ENCODE data around the gene DSG4. TPM values are rescaled to one million over a fixed set of nuclear protein-coding genes. Genes with fewer than 3 reads are reported as not detected.

DSG4 gene
- total RNA-seq, 3 donors from 2014 or later, result not detected

DNA sequence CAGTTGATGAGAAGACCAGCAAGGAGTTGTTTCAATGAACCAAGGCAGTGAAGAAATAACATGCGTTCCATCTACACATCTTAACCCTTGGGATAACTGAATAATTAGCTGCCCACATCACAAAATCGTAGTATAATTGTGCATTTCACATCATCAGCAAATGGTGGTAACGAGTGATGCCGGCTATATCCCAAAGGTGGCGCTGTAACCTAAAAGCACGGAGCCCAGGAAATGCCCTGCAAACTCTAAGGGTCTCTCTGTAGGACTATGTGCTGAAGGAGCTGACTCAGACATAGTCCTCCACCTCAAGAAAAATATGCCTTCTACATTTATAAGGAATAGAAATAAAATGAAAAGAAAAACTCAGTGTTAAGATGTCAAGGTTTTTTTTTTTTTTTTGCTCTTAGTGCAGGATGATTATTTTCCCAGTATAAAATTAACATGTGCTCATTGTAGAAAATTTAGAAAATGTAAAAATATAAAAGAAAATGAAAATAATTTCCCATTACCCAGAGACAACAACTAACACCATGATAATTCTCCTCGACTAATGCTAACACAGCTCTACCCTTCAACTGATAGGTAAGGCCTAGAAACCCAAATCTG lies 47.9 kb downstream of the DSG4 start:
- no peak for DNase-seq
- Mint-ChIP-seq H3K4me3 (no peak overlapping the region), H3K9me3 (peaks cover 3% of the 10 kb centered on the region), H3K4me1 (ENCODE audit: low read depth) (no peaks in the 10 kb centered on the region), H3K27me3 (ENCODE audit: low read depth) (no peaks in the 10 kb centered on the region), H3K36me3 (ENCODE audit: insufficient read depth) (no peaks in the 10 kb centered on the region)
- no peak for ATAC-seq

DNA sequence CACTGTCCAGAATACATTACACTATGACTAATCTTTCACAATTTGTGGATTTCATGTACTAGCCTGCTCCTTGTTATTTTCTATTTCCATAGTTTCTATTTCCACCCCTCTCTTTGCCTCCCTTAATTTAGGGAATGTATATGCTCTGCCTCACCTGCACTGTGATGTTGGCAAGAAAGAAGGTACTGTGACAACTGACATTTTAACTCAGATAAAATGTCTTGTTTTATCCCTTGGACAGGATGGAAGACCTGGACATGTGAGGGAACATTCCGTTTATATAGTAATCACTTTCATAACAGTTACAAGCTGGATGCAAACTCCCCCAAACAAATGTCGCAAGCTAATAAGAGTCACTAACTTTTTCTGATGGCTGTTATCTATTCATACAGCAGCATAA lies 49.4 kb downstream of the DSG4 start:
- no peak for ATAC-seq
- peaks cover 3% of the 10 kb centered on the region for H3K9me3 Mint-ChIP-seq
- H3K27me3 Mint-ChIP-seq (ENCODE audit: low read depth), result no peaks in the 10 kb centered on the region

DNA sequence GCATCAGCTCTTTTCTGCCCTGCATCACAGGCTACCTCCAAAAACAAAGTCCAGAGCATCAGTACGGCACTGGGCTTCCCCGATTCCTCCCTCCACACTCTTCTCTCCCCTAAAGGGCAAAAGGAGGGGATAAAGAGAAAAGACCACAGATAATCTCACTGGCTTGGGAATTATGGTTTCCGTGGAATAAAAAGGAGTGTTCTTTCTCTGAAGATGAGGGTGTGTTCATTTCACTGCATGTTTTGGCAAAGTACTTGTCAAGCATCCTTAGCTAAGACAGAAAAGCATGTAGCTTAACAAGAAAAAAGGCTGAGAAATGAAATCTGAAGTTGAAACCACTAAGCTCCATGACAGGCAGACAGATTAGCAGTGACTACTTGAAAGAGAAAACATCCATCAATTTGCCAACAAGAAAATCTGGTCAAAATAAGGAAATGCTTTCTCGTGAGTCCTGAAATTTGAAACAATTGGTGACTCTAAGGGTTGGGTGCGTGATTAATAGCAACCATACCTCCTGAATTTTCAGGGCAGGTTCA lies 50.4 kb downstream of the DSG4 start:
- ATAC-seq (no peak), DNase-seq (no peak)
- H3K4me1 Mint-ChIP-seq (ENCODE audit: low read depth), result no peaks in the 10 kb centered on the region
- peaks cover 5% of the 10 kb centered on the region for H3K9me3 Mint-ChIP-seq
- H3K4me3 Mint-ChIP-seq, result no peak overlapping the region
- H3K27me3 Mint-ChIP-seq (ENCODE audit: low read depth), result no peaks in the 10 kb centered on the region
- H3K36me3 Mint-ChIP-seq (ENCODE audit: insufficient read depth), result no peaks in the 10 kb centered on the region

More for the DNA sequence above, 49.4 kb downstream of the DSG4 start:
- Mint-ChIP-seq H3K36me3 (ENCODE audit: insufficient read depth) (no peaks in the 10 kb centered on the region), H3K4me1 (ENCODE audit: low read depth) (no peaks in the 10 kb centered on the region), H3K4me3 (no peak overlapping the region)
- DNase-seq, result no peak

- no peaks in the 10 kb centered on the region for H3K36me3 Mint-ChIP-seq (ENCODE audit: insufficient read depth)
- H3K27me3 Mint-ChIP-seq (ENCODE audit: low read depth), result no peaks in the 10 kb centered on the region
- peaks cover 7% of the 10 kb centered on the region for H3K9me3 Mint-ChIP-seq
- no peak overlapping the region for H3K4me3 Mint-ChIP-seq
- no peaks in the 10 kb centered on the region for H3K4me1 Mint-ChIP-seq (ENCODE audit: low read depth)
- no peak for DNase-seq
- ATAC-seq, result no peak
Measured at GRCh38 chr18:31428211-31428610, 51.6 kb downstream of the DSG4 start.

DNA sequence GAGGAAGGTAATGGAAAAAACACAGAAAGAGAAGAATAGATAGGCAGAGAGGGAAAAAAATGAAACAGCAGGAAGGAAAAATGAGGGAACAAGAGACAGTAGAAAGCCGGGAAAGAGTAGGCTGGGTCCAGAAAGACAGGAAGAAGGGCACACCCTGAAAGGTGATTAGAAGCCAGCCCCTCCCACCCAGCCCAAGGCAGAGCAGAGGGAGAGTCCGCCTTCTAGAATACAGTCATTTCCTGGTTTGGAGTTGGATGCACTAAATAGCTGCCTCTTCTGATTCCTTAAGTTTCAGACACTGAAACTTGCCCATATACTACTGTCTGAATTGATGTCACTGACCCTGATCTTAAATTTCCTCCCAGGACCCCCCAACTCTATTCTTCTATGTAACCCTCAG lies 53.0 kb downstream of the DSG4 start:
- no peaks in the 10 kb centered on the region for H3K4me1 Mint-ChIP-seq (ENCODE audit: low read depth)
- no peaks in the 10 kb centered on the region for H3K27me3 Mint-ChIP-seq (ENCODE audit: low read depth)
- ATAC-seq, result no peak
- H3K36me3 Mint-ChIP-seq (ENCODE audit: insufficient read depth), result no peaks in the 10 kb centered on the region
- peaks cover 7% of the 10 kb centered on the region for H3K9me3 Mint-ChIP-seq
- DNase-seq, result no peak
- no peak overlapping the region for H3K4me3 Mint-ChIP-seq

- Mint-ChIP-seq H3K27me3 (ENCODE audit: low read depth) (no peaks in the 10 kb centered on the region), H3K36me3 (ENCODE audit: insufficient read depth) (no peaks in the 10 kb centered on the region), H3K4me3 (no peak overlapping the region), H3K9me3 (peaks cover 7% of the 10 kb centered on the region), H3K4me1 (ENCODE audit: low read depth) (no peaks in the 10 kb centered on the region)
- ATAC-seq, result no peak
- no peak for DNase-seq
Measured at GRCh38 chr18:31430072-31430471, 53.5 kb downstream of the DSG4 start.

GRCh38 chr18:31430554-31430953 lies 54.0 kb downstream of the DSG4 start:
- Mint-ChIP-seq H3K9me3 (peaks cover 7% of the 10 kb centered on the region), H3K27me3 (ENCODE audit: low read depth) (no peaks in the 10 kb centered on the region), H3K4me1 (ENCODE audit: low read depth) (no peaks in the 10 kb centered on the region), H3K4me3 (no peak overlapping the region), H3K36me3 (ENCODE audit: insufficient read depth) (no peaks in the 10 kb centered on the region)
- DNase-seq (no peak), ATAC-seq (no peak)

GRCh38 chr18:31432316-31432715 lies 55.7 kb downstream of the DSG4 start:
- Mint-ChIP-seq H3K27me3 (ENCODE audit: low read depth) (no peaks in the 10 kb centered on the region), H3K36me3 (ENCODE audit: insufficient read depth) (no peaks in the 10 kb centered on the region), H3K4me3 (no peak overlapping the region), H3K4me1 (ENCODE audit: low read depth) (no peaks in the 10 kb centered on the region), H3K9me3 (peaks cover 7% of the 10 kb centered on the region)
- DNase-seq (no peak), ATAC-seq (no peak)

- Mint-ChIP-seq H3K4me1 (ENCODE audit: low read depth) (no peaks in the 10 kb centered on the region), H3K9me3 (peaks cover 4% of the 10 kb centered on the region), H3K27me3 (ENCODE audit: low read depth) (no peaks in the 10 kb centered on the region), H3K36me3 (ENCODE audit: insufficient read depth) (no peaks in the 10 kb centered on the region), H3K4me3 (no peak overlapping the region)
- DNase-seq, result no peak
- ATAC-seq, result no peak
Measured at GRCh38 chr18:31436825-31437224, 60.2 kb downstream of the DSG4 start.

- Mint-ChIP-seq H3K36me3 (ENCODE audit: insufficient read depth) (no peaks in the 10 kb centered on the region), H3K4me3 (no peak overlapping the region), H3K4me1 (ENCODE audit: low read depth) (no peaks in the 10 kb centered on the region), H3K27me3 (ENCODE audit: low read depth) (no peaks in the 10 kb centered on the region), H3K9me3 (no peaks in the 10 kb centered on the region)
- DNase-seq, result no peak
- no peak for ATAC-seq
Measured at GRCh38 chr18:31438402-31438801, 61.8 kb downstream of the DSG4 start.

DNA sequence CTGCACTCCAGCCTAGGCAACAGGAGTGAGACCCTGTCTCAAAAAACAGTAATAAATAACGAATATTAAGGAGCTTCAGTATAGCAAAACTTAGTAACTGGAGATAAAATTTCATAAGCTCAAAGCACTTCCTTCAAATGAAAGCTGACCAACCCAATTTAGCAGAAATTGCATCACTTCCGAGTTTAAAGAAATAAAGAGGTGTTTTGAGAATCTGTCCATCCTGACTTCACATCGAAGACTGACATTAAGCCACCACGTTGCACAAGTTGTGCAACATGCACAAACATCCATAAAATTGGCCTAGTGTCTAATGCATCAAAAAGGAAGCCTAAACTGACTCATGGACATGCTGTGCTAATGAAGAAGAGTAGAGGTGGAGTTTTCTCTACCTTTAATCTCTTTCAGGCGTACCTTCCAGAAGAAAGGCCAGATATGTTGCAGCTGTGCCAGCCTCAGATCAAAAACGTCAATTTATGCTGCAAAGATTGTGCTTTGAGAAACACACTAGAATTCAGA lies 63.3 kb downstream of the DSG4 start:
- no peaks in the 10 kb centered on the region for H3K36me3 Mint-ChIP-seq (ENCODE audit: insufficient read depth)
- H3K4me3 Mint-ChIP-seq, result no peak overlapping the region
- no peaks in the 10 kb centered on the region for H3K4me1 Mint-ChIP-seq (ENCODE audit: low read depth)
- no peaks in the 10 kb centered on the region for H3K9me3 Mint-ChIP-seq
- DNase-seq (no peak), ATAC-seq (no peak)
- no peaks in the 10 kb centered on the region for H3K27me3 Mint-ChIP-seq (ENCODE audit: low read depth)

DNA sequence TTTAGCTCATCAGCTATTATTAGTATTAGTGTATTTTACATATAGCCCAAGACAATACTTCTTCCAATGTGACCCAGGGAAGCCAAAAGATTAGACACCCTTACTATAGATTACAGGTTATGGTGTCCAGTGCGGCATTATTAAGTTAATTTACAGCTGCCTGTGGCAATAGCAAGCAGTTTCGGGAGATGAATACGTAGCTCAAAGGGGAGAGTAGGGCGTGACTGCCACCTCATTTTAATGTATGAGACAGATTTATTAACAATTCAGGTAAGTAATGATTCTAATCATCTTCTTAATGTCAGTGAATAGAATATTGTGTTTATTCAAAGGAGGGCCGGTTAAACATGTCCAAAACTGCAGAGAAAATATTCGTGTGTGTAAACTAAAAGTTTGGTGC lies 64.2 kb downstream of the DSG4 start:
- no peaks in the 10 kb centered on the region for H3K9me3 Mint-ChIP-seq
- H3K27me3 Mint-ChIP-seq (ENCODE audit: low read depth), result no peaks in the 10 kb centered on the region
- DNase-seq, result no peak
- no peaks in the 10 kb centered on the region for H3K4me1 Mint-ChIP-seq (ENCODE audit: low read depth)
- no peak for ATAC-seq
- H3K4me3 Mint-ChIP-seq, result no peak overlapping the region
- H3K36me3 Mint-ChIP-seq (ENCODE audit: insufficient read depth), result no peaks in the 10 kb centered on the region

GRCh38 chr18:31441493-31441892 lies 64.9 kb downstream of the DSG4 start:
- Mint-ChIP-seq H3K4me3 (no peak overlapping the region), H3K27me3 (ENCODE audit: low read depth) (no peaks in the 10 kb centered on the region), H3K9me3 (no peaks in the 10 kb centered on the region), H3K4me1 (ENCODE audit: low read depth) (no peaks in the 10 kb centered on the region), H3K36me3 (ENCODE audit: insufficient read depth) (no peaks in the 10 kb centered on the region)
- DNase-seq, result no peak
- ATAC-seq, result no peak

GRCh38 chr18:31444142-31444541 lies 67.6 kb downstream of the DSG4 start:
- DNase-seq (no peak), ATAC-seq (no peak)
- H3K4me3 Mint-ChIP-seq, result no peak overlapping the region
- H3K9me3 Mint-ChIP-seq, result no peaks in the 10 kb centered on the region
- H3K4me1 Mint-ChIP-seq (ENCODE audit: low read depth), result no peaks in the 10 kb centered on the region
- no peaks in the 10 kb centered on the region for H3K36me3 Mint-ChIP-seq (ENCODE audit: insufficient read depth)
- no peaks in the 10 kb centered on the region for H3K27me3 Mint-ChIP-seq (ENCODE audit: low read depth)

GRCh38 chr18:31445908-31446307 lies 69.3 kb downstream of the DSG4 start:
- ATAC-seq, result no peak
- Mint-ChIP-seq H3K9me3 (no peaks in the 10 kb centered on the region), H3K4me1 (ENCODE audit: low read depth) (no peaks in the 10 kb centered on the region)

More at GRCh38 chr18:31445908-31446307, 69.3 kb downstream of the DSG4 start:
- no peak for DNase-seq
- Mint-ChIP-seq H3K27me3 (ENCODE audit: low read depth) (no peaks in the 10 kb centered on the region), H3K4me3 (no peak overlapping the region), H3K36me3 (ENCODE audit: insufficient read depth) (no peaks in the 10 kb centered on the region)

Measured in activated T-cell treated with anti-CD3 and anti-CD28 coated beads, Interleukin-2, amount 50 U/mL, for 4 hours (primary cell).